Endothelial cell (in vitro differentiated cells): ENCODE data around the gene PPM1H. TPM values are rescaled to one million over a fixed set of nuclear protein-coding genes. Genes with fewer than 3 reads are reported as not detected.
A peak's percentile ranks its signal among the peaks of the same experiment; 100 is the strongest.

Source experiments
- DNase-seq: peaks from one replicate; pipeline ENCODE4 v3.0.0; 2021; ENCODE audit warnings: low spot score
- H3K27ac Mint-ChIP-seq: one replicate; pipeline ENCODE4 v1.8.0; 2021; ENCODE audit warnings: mixed read lengths, inconsistent platforms; ENCODE audit not compliant: unreplicated experiment
- H3K27me3 Mint-ChIP-seq: one replicate; pipeline ENCODE4 v1.8.0; 2021; ENCODE audit warnings: mild to moderate bottlenecking, moderate library complexity, mixed read lengths, inconsistent platforms; ENCODE audit not compliant: unreplicated experiment
- H3K36me3 Mint-ChIP-seq: one replicate; pipeline ENCODE4 v1.8.0; 2021; ENCODE audit warnings: mild to moderate bottlenecking, low read depth, mixed read lengths, inconsistent platforms; ENCODE audit not compliant: unreplicated experiment
- H3K4me1 Mint-ChIP-seq: one replicate; pipeline ENCODE4 v1.8.0; 2021; ENCODE audit warnings: mild to moderate bottlenecking, mixed read lengths, inconsistent platforms; ENCODE audit not compliant: unreplicated experiment
- H3K4me3 Mint-ChIP-seq: one replicate; pipeline ENCODE4 v1.8.0; 2021; ENCODE audit warnings: mild to moderate bottlenecking, mixed read lengths, inconsistent platforms; ENCODE audit not compliant: unreplicated experiment
- H3K9me3 Mint-ChIP-seq: one replicate; pipeline ENCODE4 v1.8.0; 2021; ENCODE audit warnings: mixed read lengths, inconsistent platforms; ENCODE audit not compliant: unreplicated experiment
- total RNA-seq: library from RNA; stranded (reverse); fragmentation: NEBNext Ultra II Directional; extraction: Animal tissue kit (Norgen Biotek cat#: 25700); gene quantifications from one replicate; pipeline ENCODE4 v1.2.1, GENCODE V29; 2021; ENCODE audit not compliant: unreplicated experiment
- TF ChIP-seq, protein P1 (sequence below): fragments of 200-600 bp; sonication (generic); IDR thresholded peaks from one replicate; pipeline ENCODE4 v1.5.0; 2021; ENCODE audit warnings: antibody characterized with exemption; ENCODE audit not compliant: unreplicated experiment

PPM1H gene
- total RNA-seq, 1 donor from 2014 or later, result 71.8 TPM

DNA sequence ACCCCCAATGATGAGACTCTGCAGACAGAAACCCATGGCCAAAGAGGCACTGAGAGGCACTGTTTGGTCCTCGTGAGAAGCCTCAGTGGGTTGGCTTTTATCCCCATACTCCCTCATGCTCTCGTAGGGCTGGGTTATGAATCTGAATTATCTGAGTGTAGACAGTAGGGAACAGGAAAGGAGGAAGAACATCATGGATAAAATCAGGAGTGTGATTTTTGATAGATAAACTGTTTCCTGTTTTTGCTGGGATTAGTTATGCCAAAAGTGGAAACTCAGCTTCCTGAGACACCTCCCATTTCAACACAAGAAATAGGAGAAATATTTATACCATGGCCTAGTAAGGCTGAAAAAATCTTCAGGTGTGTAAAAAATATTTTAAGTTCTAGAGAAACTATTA is 177.9 kb downstream of the PPM1H start:
- Mint-ChIP-seq H3K9me3 (no peaks in the 10 kb centered on the region), H3K4me1 (peaks cover 26% of the 10 kb centered on the region), H3K4me3 (peak overlapping the region; percentile 22), H3K27ac (no peak overlapping the region), H3K36me3 (peaks cover 30% of the 10 kb centered on the region), H3K27me3 (peaks cover 16% of the 10 kb centered on the region)
- TF ChIP-seq, protein P1, sequence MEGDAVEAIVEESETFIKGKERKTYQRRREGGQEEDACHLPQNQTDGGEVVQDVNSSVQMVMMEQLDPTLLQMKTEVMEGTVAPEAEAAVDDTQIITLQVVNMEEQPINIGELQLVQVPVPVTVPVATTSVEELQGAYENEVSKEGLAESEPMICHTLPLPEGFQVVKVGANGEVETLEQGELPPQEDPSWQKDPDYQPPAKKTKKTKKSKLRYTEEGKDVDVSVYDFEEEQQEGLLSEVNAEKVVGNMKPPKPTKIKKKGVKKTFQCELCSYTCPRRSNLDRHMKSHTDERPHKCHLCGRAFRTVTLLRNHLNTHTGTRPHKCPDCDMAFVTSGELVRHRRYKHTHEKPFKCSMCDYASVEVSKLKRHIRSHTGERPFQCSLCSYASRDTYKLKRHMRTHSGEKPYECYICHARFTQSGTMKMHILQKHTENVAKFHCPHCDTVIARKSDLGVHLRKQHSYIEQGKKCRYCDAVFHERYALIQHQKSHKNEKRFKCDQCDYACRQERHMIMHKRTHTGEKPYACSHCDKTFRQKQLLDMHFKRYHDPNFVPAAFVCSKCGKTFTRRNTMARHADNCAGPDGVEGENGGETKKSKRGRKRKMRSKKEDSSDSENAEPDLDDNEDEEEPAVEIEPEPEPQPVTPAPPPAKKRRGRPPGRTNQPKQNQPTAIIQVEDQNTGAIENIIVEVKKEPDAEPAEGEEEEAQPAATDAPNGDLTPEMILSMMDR, result no peak
- no peak for DNase-seq

DNA sequence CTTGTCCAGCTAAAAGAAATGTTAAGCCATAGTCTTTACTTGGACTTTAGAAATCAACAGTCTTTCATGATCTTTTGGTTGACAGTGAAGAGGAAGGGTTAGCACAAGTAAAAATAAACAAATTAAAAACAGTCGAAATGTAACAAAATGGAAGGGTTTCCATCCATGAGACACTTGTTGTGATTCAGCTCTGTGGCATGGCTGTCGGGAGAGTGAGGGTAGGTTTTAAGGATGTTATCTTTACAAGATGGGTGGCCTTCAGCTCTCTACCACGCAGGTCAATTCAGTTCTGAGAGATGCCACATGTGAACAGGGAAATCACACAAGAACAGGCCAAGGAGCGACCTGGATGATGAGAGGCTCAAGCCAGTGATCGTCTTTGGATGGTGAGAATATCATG is 180.2 kb downstream of the PPM1H start:
- DNase-seq, result no peak
- Mint-ChIP-seq H3K9me3 (no peaks in the 10 kb centered on the region), H3K4me3 (no peak overlapping the region), H3K36me3 (peaks cover 25% of the 10 kb centered on the region), H3K27ac (no peak overlapping the region), H3K4me1 (peaks cover 26% of the 10 kb centered on the region), H3K27me3 (peaks cover 15% of the 10 kb centered on the region)
- TF ChIP-seq, protein P1, result no peak

DNA sequence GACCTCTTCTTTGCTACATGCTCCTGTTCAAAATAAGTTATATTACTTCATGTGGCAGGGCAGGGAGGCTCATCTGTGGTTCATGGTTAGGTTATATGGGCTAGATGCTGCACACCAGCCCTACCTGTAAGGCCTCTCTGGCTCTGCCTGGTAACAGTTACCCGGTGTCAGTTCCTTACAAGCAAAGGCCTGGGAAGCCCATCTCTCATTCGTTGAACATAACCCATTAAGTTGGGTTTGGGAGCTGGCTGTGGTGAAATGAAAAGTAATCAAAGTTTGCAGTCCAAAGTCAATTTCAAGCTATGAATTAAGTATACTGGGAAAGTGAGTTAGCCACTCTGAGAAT is 183.2 kb downstream of the PPM1H start:
- Mint-ChIP-seq H3K36me3 (peaks cover 15% of the 10 kb centered on the region), H3K27me3 (peaks cover 9% of the 10 kb centered on the region), H3K4me3 (no peak overlapping the region), H3K4me1 (peaks cover 4% of the 10 kb centered on the region), H3K27ac (no peak overlapping the region), H3K9me3 (no peaks in the 10 kb centered on the region)
- no peak for DNase-seq
- TF ChIP-seq, protein P1, result no peak

DNA sequence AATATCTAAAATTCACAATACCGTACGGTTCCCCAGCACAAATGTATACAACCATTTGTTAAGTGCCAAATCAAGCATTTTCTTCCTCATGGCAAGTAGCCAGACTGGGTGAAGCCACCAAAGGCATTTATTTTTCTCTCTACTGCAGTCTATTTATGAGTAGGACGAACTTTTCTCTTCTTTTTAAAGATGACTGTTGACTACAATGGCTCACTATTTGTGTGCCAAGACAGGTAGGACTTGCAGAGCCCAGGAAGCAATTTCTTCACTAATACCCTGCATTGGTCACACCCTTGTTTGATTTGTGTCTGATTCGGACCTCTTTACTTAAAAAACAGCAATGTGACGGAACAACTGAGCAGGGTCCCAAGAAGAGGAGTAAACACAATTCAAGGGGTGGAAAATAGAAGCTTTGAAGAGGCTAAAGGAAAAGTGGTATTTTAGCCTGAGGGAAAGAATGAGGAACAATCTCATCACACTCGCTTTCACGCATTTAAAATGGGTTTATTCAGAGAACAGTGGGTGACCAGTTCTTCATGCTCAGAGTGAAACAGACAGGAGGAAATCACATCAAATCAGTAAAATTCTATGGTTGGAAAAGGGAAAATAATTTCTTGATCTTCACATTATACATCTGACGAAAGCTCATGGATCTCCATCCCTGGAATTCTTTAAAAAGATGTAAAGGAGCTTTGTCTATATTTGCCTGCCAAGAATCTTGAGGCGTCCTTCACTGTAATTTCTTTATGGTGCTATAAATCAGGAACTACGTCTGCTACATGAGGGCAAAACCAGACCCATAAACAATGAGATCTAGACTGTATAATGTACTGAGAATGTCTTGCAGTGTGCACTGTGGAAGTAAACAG is 183.8 kb downstream of the PPM1H start:
- no peak overlapping the region for H3K27ac Mint-ChIP-seq
- TF ChIP-seq, protein P1, result no peak
- DNase-seq, result no peak
- H3K36me3 Mint-ChIP-seq, result peaks cover 15% of the 10 kb centered on the region
- H3K4me1 Mint-ChIP-seq, result no peaks in the 10 kb centered on the region
- no peaks in the 10 kb centered on the region for H3K9me3 Mint-ChIP-seq
- H3K27me3 Mint-ChIP-seq, result peaks cover 9% of the 10 kb centered on the region
- H3K4me3 Mint-ChIP-seq, result no peak overlapping the region

DNA sequence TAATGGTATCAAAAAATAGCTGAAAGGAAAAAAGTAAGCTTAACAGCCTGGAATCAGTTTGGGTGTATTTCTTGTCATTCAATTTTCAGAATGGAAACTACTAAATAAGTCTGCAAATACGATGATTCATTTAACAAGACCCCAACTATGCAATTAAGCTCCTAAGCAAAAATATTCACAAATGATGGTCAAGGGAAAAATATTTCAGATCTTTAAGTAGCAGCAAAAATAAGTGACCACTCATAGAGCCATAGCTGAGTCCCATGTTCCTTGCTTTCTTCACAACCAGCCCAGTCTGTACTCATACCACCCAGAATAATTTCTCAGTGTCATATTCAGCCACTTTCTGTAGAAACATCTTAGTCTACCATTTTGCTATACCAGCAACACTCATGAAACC is 185.4 kb downstream of the PPM1H start:
- H3K4me1 Mint-ChIP-seq, result no peaks in the 10 kb centered on the region
- H3K27me3 Mint-ChIP-seq, result peaks cover 5% of the 10 kb centered on the region

More for the DNA sequence above, 185.4 kb downstream of the PPM1H start:
- DNase-seq, result no peak
- no peak overlapping the region for H3K4me3 Mint-ChIP-seq
- TF ChIP-seq, protein P1, result no peak
- H3K36me3 Mint-ChIP-seq, result peaks cover 6% of the 10 kb centered on the region
- H3K27ac Mint-ChIP-seq, result no peak overlapping the region
- no peaks in the 10 kb centered on the region for H3K9me3 Mint-ChIP-seq
